NCI-H2196 treated with DMSO at 0.1 percent for 48 hours (cell line): ENCODE data around the gene ANO5.
"Not testable (repeated sequence)": the region's sequence is repeated elsewhere in the genome, so short reads cannot be mapped to it uniquely, and the experiment has no call there.

Experiments
- DNase-seq: peaks from one replicate; lab custom pipeline; 2025; ENCODE audit not compliant: unreplicated experiment; lab: John Stamatoyannopoulos, UW

ANO5 gene

DNA sequence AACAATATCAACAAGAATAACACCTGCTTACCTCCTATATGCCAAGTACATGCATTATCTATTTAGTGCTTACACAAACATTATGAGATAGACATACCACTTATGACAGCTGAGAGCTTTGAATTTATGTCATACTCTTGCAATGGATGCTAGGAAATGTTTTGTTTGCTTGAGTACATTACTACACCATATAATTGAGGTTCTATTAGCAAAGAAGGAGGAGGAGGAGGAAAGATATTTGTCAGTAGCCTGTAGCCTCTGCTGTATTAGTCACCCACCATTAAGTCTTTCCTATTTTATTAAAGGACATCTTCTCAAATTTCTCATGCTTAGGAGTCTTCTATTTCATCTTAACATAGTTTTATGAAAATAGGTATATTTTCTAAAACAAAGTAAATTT is 6.4 kb downstream of the ANO5 start:
- no peak for DNase-seq

DNA sequence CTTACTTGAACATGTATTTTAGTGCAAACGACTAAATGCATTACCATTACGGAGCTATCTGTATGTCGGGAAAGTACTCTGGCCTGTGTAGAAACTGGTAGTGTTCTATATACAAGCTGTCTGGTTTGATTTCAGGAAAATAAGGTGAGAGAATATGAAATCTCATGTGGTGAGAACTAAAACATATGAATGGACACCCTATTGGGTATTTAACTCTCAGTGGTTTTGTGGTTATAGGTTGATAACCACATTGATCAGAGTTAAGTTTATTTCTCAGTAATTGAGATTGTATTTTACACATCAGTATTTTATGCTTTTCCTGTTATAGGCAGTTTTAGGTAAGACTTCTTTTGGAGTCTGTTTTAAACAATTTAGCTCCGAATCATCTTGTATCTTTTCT is 10.4 kb downstream of the ANO5 start:
- no peak for DNase-seq

DNA sequence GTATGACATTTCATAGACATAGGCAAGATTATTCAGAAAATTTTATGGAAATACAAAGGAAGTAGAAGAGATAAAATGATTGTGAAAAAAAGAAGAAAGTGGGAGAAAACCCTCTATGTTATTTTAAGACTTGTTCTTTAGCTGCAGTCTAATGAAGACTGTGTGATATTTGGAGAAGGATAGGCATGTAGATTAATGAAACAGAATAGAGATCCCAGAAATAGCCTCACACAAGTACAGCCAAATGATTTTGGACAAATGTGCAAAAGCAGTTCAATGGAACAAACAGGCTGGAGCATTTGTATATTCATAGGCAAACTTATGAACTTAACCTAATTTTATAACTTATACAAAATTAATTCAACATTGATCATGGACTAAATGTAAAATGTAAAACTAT is 14.3 kb downstream of the ANO5 start:
- DNase-seq: no peak

DNA sequence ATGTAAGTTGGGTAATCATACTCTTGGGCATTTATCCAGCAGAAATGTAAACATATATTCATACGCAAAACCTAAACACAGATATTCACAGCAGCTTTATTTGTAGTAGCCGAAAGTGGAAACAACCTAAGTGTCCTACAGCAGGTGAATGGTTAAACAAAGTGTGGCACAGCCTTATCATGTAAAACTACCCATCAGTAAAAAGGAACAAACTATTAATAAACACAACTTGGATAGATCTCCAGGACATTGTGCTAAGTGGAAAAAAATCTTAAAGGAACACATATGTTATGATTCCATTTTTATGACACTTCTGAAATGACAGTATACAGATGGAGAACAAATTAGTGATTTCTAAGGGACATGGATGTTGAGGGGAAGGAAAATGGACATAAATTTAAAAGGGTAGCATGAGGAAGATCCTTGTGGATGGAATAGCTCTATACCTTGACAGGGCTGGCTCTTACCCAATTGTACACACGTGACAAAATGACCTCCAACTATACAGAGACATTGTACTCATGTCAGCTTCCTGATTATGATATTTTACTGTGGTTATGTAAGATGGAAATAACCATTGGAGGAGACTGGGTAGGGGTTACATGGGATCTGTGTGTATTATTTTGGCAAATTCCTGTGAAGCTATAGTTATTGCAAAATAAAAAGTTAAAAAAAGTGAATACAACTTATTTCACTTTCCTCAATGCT is 15.4 kb downstream of the ANO5 start:
- DNase-seq: no peak

DNA sequence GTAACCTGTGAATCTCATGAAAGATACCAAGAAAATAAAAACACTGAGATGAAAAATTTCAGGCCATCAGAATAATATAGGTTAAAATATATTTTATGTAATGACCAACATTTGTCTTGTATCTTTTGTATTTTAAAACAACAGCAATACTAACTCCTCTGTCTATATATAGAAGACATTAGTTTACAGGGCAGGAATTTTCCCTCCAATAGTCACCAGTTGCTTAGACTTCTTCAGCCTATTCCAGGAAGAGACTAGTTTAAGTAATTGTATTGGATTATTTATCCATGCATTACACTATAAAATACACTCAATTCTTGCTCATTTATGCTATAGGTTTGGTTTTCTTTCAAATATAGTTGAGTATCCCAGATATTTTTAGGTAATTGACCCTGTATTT is 24.1 kb downstream of the ANO5 start:
- DNase-seq: no peak

DNA sequence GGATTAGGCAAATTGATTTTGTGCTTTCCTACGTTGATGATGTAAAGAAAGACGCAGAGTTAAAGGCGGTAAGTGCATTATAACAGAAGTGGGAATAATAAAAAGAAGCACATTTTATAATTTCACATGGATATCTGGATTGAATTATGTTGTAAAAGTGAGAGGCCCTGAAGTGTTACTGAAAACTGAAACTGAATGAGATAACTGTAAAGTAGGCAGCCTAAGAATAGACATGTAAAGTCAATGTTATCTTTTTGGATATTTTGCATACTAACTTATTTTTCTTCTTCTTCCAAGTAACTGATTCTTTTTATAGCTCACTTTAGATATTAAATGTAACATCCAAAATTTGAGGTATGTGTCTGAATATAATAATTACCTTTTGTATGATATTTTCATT is 28.3 kb downstream of the ANO5 start:
- DNase-seq: no peak

DNA sequence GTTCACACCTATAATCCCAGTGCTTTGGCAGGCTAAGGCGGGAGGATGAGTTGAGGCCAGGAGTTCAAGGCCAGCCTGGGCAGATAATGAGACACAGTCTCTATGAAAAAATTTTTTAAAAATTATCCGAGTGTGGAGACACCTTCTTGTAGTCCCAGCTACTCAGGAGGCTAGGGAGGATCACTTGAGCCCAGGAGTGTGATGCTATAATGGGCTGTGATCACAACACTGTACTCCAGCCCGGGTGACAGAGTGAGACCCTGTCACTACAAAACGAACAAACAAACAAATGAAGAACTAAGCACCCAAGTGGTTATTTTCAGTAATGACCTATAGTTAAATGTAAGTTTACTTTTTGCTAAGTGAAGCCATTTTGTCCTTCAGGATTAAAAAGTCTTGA is 32.3 kb downstream of the ANO5 start:
- no peak for DNase-seq

DNA sequence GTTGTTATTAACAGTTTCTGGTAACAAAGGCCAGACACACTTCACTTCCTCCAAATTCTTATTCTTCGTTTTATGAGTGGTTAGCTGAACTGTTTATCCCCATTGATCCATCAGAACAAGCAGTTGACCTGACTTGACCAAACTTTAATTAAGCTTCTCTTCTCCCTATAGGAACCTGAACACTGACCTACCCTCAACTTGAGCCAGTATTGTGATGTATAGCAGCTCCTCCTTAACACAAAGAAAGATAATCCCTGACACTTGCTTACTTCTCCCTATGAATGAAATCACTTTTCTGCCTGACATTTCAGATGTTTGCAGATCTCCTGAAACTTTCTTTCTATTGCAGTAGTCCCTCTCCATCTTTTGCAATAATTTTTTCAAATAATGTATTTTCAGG is 41.9 kb downstream of the ANO5 start:
- no peak for DNase-seq

DNA sequence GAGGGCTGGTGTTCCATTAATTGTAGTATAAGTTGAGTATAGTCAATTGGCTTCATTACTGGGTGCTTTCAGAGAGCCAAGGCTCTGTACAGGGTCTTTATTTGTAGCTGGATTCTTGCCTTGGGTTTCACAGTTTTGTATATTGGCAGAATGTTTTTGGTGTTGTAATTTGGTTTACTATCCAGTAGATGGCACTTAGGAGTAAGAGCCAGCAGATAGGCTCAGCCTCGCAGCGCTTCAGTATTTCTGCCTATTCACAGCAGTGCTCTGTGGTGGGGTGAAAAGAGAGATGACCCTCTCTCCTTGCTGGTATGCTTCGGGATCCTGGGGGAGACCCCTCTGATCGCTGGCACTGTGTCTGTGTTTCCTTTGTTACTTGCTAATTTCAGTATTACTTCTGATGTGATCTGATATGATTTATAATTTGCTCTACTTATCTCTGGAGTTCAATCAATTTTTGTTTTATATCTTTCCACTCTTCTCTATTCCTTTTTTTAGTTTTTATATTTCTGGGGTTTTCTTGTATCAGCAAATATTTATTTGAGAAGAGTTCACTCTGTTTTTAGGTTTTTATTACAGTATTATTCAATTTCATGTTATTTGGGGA is 52.2 kb downstream of the ANO5 start:
- DNase-seq: peak; percentile 23

DNA sequence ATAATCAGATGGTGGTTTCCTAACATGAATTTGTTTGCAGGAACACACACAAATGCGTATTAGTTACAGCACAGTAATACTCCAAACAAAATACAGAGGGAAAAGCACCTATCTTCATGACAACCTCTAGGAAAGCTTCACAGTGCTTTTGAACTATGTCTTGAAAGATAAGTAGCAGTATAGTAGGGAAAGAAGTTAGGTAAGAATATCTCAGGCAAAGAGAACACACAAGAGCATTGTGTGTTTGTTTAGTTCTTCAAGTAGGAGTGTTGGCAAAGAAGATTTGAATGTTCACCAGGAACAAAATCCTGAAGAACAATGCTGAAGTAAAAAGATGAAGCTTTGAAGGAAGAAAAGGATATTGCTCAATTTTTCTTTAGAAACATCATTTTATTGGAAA is 54.1 kb downstream of the ANO5 start:
- no peak for DNase-seq

DNA sequence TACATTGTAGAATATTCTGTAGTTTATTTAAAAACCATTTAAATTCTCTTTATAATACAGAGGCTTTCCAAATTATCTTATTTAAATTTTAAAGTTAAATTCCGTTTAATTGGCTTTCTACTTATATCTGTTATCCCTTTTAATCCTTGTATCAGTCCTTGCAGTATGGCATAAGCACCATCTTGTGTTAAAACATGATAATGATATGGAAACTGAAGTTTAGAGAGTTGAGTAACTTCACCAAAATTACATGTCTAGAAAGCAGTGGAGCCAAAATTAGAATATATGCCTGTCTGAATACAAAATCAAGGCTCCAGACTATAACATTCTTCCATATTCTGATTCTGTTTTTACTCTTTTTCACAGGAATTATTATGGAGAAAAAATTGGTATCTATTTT is 57.0 kb downstream of the ANO5 start:
- no peak for DNase-seq

DNA sequence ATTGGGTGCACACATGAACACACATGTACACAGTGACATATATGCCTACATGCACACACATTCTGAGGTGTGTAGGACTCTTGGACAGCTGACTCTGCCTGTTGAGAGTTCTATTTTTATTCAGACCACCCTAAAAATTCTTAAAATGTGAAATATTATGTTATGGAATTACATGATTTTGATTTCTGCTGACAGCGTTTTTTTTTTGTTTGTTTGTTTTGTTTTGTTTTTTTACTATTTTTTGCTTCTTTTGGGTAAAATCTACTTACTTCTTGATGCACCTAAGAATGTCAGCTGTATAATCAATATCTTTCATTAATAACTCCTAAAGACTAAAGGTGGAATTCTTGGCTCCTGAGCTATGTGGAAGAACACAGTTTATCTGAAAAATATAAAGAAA is 64.0 kb downstream of the ANO5 start:
- DNase-seq: no peak

DNA sequence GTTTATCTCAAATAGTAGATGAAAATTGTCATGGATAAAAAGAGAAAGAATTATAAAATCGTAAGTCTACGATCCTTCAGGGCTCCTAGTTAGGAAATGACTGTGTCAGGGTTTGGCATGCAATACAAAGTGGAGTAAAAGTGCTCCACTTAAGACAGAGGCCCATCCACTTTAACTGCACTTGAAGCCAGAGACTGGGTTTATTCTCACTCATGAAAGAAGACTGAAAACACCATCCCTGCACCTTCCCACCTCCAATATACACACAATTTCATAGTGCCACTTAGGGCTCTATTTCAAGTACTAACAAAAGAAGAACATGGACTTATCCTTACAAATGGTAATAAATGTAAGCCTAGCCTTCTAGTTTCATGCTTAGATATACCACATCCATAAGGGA is 70.7 kb downstream of the ANO5 start:
- DNase-seq: no peak

DNA sequence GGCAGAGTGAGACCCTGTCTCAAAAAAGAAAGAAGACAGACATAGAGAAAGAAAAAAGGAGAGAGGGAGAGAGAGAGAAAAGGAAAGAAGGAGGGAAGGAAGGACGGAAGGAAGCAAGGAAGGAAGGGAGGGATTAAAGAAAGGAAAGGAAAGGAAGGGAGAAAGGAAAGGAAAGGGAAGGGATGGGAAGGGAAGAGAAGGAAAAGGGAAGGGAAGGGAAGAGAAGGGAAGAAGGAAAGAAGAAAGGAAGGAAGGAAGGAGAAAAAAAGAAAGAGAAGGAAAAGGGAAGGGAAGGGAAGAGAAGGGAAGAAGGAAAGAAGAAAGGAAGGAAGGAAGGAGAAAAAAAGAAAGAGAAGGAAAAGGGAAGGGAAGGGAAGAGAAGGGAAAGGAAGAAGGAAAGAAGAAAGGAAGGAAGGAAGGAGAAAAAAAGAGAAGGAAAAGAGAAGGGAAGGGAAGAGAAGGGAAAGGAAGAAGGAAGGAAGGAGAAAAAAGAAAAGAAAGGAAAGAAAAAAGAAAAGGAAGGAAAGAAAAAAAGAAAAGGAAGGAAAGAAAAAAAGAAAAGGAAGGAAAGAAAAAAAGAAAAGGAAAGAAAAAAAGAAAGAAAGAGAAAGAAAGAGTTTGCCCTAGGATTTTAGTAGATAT is 76.2 kb downstream of the ANO5 start:
- DNase-seq: not testable (repeated sequence)

DNA sequence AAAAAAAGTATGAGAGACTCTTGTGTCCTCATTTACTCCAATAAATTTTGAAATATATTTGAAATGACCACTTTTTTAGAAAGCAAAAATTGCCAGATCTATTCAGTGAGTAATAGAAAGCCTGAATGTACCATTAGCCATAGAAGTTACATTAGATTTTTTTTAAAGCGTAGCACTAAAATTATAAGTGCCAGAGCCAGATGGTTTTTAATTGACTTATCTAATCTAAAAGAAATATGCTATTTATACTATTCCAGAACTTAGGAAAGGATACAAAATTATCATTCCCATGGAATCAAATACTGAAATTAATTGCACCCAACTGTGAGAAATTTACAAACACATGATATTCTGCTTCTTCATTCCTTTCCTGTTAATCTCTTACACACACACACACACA is 80.9 kb downstream of the ANO5 start:
- no peak for DNase-seq

DNA sequence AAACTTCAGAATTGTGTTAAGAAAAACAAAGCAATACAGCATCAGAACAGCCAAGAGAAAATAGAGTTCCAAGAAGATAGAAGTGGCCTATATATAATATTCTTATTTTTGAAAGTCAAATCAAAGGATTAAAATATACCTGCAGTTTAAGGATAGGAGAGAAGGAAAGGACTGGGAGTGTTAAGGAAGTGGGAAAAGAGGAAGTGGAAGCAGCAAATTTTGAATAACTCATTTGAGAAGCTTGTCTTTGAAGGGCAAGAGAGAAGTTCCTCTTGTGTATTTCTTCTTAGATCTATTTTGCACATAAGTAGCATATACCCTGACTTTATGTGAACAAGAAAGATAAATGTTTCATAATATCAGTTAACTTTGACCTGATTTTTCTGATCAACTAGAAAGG is 82.7 kb downstream of the ANO5 start:
- DNase-seq: no peak

DNA sequence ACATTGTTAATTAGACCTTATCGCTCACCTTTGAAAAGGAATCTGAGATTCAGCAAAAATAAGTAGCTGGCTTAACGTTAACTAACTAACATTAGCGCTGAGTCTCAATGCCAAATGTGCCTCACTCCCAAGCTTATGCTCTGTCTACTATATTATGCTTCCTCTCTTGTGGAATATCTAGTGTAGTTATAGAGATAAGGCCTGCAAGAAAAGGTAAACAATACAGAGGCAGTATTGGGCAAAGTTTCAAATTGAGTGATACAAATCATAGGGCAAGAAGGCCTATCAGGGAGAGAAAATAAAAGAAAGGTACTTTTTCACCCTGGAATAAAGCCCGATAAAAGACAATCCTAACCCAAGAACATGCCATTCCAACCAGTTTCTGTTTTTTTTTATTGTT is 83.7 kb downstream of the ANO5 start:
- DNase-seq: no peak

DNA sequence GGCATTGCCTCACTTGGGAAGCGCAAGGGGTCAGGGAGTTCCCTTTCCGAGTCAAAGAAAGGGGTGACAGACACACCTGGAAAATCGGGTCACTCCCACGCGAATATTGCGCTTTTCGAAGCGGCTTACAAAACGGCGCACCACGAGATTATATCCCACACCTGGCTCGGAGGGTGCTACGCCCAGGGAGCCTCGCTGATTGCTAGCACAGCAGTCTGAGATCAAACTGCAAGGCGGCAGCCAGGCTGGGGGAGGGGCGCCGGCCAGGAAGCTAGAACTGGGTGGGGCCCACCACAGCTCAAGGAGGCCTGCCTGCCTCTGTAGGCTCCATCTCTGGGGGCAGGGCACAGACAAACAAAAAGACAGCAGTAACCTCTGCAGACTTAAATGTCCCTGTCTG is 92.1 kb downstream of the ANO5 start:
- not testable (repeated sequence) for DNase-seq

DNA sequence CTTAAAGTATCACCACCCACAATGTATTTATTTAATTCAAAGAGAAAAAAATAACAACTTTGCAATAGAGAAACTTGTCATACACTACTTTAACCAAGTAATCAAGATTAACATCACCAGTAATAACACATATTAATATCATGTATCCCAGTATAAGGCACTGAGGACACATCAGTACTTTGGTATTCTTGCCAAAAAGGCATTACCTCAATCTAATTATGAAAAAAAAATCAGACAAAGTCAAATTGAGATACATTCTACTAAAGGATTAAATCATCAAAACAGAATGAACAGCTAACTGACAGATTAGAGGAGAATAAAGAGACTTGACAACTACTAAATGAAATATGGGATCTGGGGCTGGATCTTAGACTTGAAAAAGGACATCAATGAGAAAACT is 109.5 kb downstream of the ANO5 start:
- DNase-seq: no peak

DNA sequence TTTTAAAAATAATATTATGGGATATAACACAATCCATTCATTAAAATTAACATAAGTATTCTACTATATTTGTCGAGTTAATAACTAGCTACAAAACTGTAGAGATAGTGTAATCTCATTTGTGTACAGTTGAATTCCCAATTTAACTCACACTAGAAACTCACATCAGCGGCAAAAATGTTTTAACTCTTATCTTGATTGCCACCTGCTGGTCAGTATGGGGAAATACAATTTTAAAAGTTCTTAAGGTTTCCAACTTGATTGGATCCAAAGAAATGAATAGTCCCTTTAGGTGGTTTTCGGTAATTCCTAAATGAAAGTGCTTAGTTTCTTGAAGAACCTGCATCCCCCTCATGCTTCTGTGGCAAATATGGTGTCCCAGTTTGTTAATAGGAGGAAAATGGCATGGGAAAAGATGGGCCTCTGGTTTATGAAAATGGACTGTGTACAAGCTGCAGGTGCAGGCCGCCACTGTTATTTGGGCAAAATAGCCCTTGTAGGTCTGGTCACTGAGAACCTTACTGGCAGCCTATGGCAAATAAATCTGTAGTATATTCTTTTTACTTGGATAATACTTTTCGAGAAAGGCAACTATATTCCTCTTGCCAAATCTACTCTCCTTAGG is 111.6 kb downstream of the ANO5 start:
- peak; percentile 63 for DNase-seq

DNA sequence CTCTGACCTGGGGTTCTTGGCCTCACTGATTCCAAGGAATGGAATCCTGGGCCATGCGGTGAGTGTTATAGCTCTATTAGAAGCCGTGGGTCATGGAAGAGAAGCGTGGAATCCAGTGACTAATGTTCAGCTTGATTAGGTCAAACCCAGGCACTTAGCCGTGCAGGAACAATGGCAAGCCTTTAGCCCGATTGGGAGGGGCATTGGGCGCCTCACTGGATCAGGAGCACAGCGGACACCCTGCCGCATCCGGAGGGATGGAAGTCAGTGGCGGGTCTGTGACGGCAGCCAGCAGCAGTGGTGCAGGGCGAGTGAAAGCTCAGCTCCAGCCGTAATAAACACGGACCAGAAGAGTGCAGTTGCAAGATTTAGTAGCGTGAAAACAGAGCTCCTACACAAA is 124.8 kb downstream of the ANO5 start:
- DNase-seq: no peak

DNA sequence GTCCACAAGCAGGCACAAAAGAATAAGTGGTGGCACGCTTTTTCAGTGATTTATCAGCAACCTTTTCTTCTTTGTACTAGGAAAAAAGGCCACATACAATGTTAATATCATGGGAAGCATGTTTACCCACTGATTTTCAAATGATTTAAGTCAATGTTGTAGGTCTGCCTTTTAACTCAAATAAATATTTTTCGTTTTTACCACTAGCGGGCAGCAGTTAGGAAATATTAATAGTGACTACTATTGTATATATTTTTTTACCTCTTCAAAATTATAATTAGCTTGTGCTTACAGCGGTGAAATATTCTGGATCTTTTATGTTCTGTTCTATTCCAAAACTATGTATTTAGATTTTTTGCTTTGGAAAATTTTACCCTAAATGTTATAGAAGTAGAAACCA is 138.9 kb downstream of the ANO5 start:
- DNase-seq: no peak
